H1 (cell line): ENCODE measurements around the gene CACNB2. TPM values are rescaled to one million over a fixed set of nuclear protein-coding genes. Genes with fewer than 3 reads are reported as not detected.

Experiments used
- CTCF ChIA-PET: fragments of 300-600 bp; sonication (Branson Sonifier 250); formaldehyde crosslinking; loops from one replicate; lab custom pipeline; 2021; ENCODE audit not compliant: partially characterized antibody; lab: Charles Lee
- POLR2A ChIA-PET: fragments of 300-600 bp; sonication (Branson Sonifier 250); formaldehyde crosslinking; loops from one replicate; lab custom pipeline; 2021; ENCODE audit warnings: inconsistent platforms; ENCODE audit not compliant: partially characterized antibody; lab: Charles Lee
- DNase-seq, 2 experiments: peaks; one replicate each; pipeline versions ENCODE4 v3.0.0 to v3.0.0-alpha.2; 2010 to 2022; ENCODE audit warnings: low spot score in 2 of 2, low read depth in 1 of 2, mixed read lengths in 1 of 2
- FAIRE-seq: peaks from 2 replicates; lab custom pipeline; 2011; peaks lifted over from hg19 to GRCh38; lab: Jason Lieb, UNC
- H2AFZ ChIP-seq: 2 replicates; pipeline ENCODE4 v1.8.1; 2012; ENCODE audit warnings: low read length, inconsistent platforms
- H2AK5ac ChIP-seq: 2 replicates; pipeline ENCODE4 v1.6.1; 2013; ENCODE audit warnings: low read depth, low read length
- H2BK120ac ChIP-seq: replicated peaks from 2 replicates; pipeline ENCODE3; 2013; ENCODE audit warnings: low read depth, low read length, inconsistent platforms
- H2BK12ac ChIP-seq: 2 replicates; pipeline ENCODE4 v1.6.1; 2013; ENCODE audit warnings: low read depth, low read length
- H2BK15ac ChIP-seq: 2 replicates; pipeline ENCODE4 v1.6.1; 2013; ENCODE audit warnings: low read length
- H2BK20ac ChIP-seq: 2 replicates; pipeline ENCODE4 v1.6.1; 2013; ENCODE audit warnings: low read length
- H2BK5ac ChIP-seq: 2 replicates; pipeline ENCODE4 v1.6.1; 2013; ENCODE audit warnings: low read depth, low read length
- H3K14ac ChIP-seq: 2 replicates; pipeline ENCODE4 v1.6.1; 2013; ENCODE audit warnings: inconsistent platforms; ENCODE audit not compliant: insufficient read length
- H3K18ac ChIP-seq: 2 replicates; pipeline ENCODE4 v1.6.1; 2013; ENCODE audit warnings: low read length; ENCODE audit errors: extremely low read depth
- H3K23ac ChIP-seq: 2 replicates; pipeline ENCODE4 v1.6.1; 2013; ENCODE audit warnings: inconsistent platforms; ENCODE audit not compliant: insufficient read length
- H3K23me2 ChIP-seq: 2 replicates; pipeline ENCODE4 v1.6.1; 2013; ENCODE audit warnings: low read depth, low read length
- H3K27ac ChIP-seq: 2 replicates; pipeline ENCODE4 v1.6.1; 2011; ENCODE audit warnings: low read depth, low read length, inconsistent platforms
- H3K27me3 ChIP-seq, 4 experiments: replicated peaks in 1 of 4; 1 replicate in 1 of 4; 2 replicates in 3 of 4; pipeline versions ENCODE4 v1.6.1 to v1.8.1; 2011 to 2013; ENCODE audit warnings: low read length in 3 of 4, mild to moderate bottlenecking in 3 of 4, inconsistent platforms in 2 of 4, mixed read lengths in 2 of 4, moderate library complexity in 1 of 4; ENCODE audit not compliant: control insufficient read depth in 3 of 4, insufficient read depth in 3 of 4; ENCODE audit errors: extremely low read depth in 1 of 4
- H3K36me3 ChIP-seq, 4 experiments: 2 replicates each; pipeline versions ENCODE4 v1.6.1 to v1.8.1; 2011 to 2013; ENCODE audit warnings: mild to moderate bottlenecking in 4 of 4, low read length in 3 of 4, moderate library complexity in 2 of 4, control low read depth in 1 of 4, inconsistent platforms in 1 of 4; ENCODE audit not compliant: insufficient read depth in 4 of 4, control insufficient read depth in 2 of 4
- H3K4ac ChIP-seq: replicated peaks from 2 replicates; pipeline ENCODE3; 2013; ENCODE audit warnings: low read length, low read depth, mixed read lengths, inconsistent platforms; ENCODE audit not compliant: insufficient read length
- H3K4me1 ChIP-seq, 4 experiments: replicated peaks in 1 of 4; 1 replicate in 1 of 4; 2 replicates in 3 of 4; pipeline versions ENCODE4 v1.6.1 to v1.8.1; 2011 to 2013; ENCODE audit warnings: low read length in 3 of 4, inconsistent platforms in 2 of 4, mixed read lengths in 1 of 4; ENCODE audit not compliant: insufficient read depth in 4 of 4, control insufficient read depth in 3 of 4
- H3K4me2 ChIP-seq, 2 experiments: 2 replicates each; pipeline versions ENCODE4 v1.6.1 to v1.8.1; 2011 to 2013; ENCODE audit warnings: low read depth in 2 of 2, low read length in 2 of 2, control low read depth in 1 of 2, inconsistent platforms in 1 of 2, mild to moderate bottlenecking in 1 of 2; ENCODE audit not compliant: insufficient read depth in 1 of 2
- H3K4me3 ChIP-seq, 4 experiments: fragments of 200-600, 300-600 bp in 1 of 4; sonication (generic), shearing (Covaris generic), sonication (Bioruptor Twin) in 1 of 4; 2 replicates each; pipeline versions ENCODE4 v1.5.1 to v1.8.1; 2011 to 2016; ENCODE audit warnings: low read length in 4 of 4, low read depth in 3 of 4, control low read depth in 2 of 4, inconsistent platforms in 2 of 4, mild to moderate bottlenecking in 2 of 4, mixed read lengths in 1 of 4, moderate library complexity in 1 of 4; ENCODE audit not compliant: insufficient read depth in 2 of 4; ENCODE audit errors: extremely low read depth in 1 of 4
- H3K56ac ChIP-seq: replicated peaks from 2 replicates; pipeline ENCODE3; 2013; ENCODE audit warnings: low read depth, mild to moderate bottlenecking, mixed read lengths, low read length, inconsistent platforms; ENCODE audit not compliant: insufficient read length
- H3K79me1 ChIP-seq: 2 replicates; pipeline ENCODE4 v1.6.1; 2013; ENCODE audit warnings: low read depth, low read length, control low read depth
- H3K79me2 ChIP-seq, 2 experiments: 2 replicates each; pipeline versions ENCODE4 v1.6.1 to v1.8.1; 2012 to 2013; ENCODE audit warnings: low read length in 2 of 2, mild to moderate bottlenecking in 2 of 2, inconsistent platforms in 1 of 2; ENCODE audit not compliant: insufficient read depth in 2 of 2, control insufficient read depth in 1 of 2
- H3K9ac ChIP-seq, 4 experiments: replicated peaks in 1 of 4; 1 replicate in 1 of 4; 2 replicates in 3 of 4; pipeline versions ENCODE4 v1.6.1 to v1.8.1; 2011 to 2013; ENCODE audit warnings: low read depth in 3 of 4, low read length in 3 of 4, control low read depth in 2 of 4, mild to moderate bottlenecking in 2 of 4, moderate library complexity in 2 of 4, inconsistent platforms in 1 of 4; ENCODE audit errors: extremely low read depth in 1 of 4
- H3K9me3 ChIP-seq, 2 experiments: 2 replicates each; pipeline versions ENCODE4 v1.6.1 to v1.8.1; 2012 to 2013; ENCODE audit warnings: mild to moderate bottlenecking in 2 of 2, moderate library complexity in 2 of 2, control low read depth in 1 of 2, inconsistent platforms in 1 of 2, low read depth in 1 of 2, low read length in 1 of 2, mixed read lengths in 1 of 2; ENCODE audit not compliant: insufficient read depth in 2 of 2
- H4K20me1 ChIP-seq, 2 experiments: replicated peaks in 1 of 2; 2 replicates each; pipeline versions ENCODE3 to v1.8.1; 2011 to 2013; ENCODE audit warnings: inconsistent platforms in 2 of 2, low read length in 2 of 2, mild to moderate bottlenecking in 1 of 2; ENCODE audit not compliant: insufficient read depth in 2 of 2, control insufficient read depth in 1 of 2
- H4K5ac ChIP-seq: 2 replicates; pipeline ENCODE4 v1.6.1; 2013; ENCODE audit warnings: low read length, low read depth, mixed read lengths, inconsistent platforms; ENCODE audit not compliant: insufficient read length
- H4K8ac ChIP-seq: 2 replicates; pipeline ENCODE4 v1.8.0; 2013; ENCODE audit warnings: mild to moderate bottlenecking, moderate library complexity, low read length, inconsistent platforms; ENCODE audit not compliant: insufficient read depth; ENCODE audit errors: extremely low read depth
- H4K91ac ChIP-seq: replicated peaks from 2 replicates; pipeline ENCODE3; 2013; ENCODE audit warnings: low read length, mixed read lengths, inconsistent platforms; ENCODE audit not compliant: insufficient read length
- BACH1 ChIP-seq: IDR thresholded peaks from 2 replicates; pipeline ENCODE4 v1.6.1; 2012; ENCODE audit warnings: low read length, improper control_type of control experiment
- CHD2 ChIP-seq: IDR thresholded peaks from 2 replicates; pipeline ENCODE4 v1.6.1; 2012; ENCODE audit warnings: low read length, improper control_type of control experiment
- GTF2F1 ChIP-seq: IDR thresholded peaks from 2 replicates; pipeline ENCODE4 v1.6.1; 2012; ENCODE audit warnings: low read depth, low read length, improper control_type of control experiment, borderline replicate concordance
- POU5F1 ChIP-seq: IDR thresholded peaks from 2 replicates; pipeline ENCODE4 v1.6.1; 2011; ENCODE audit warnings: low read depth, mild to moderate bottlenecking, low read length, moderate library complexity
- SP1 ChIP-seq: IDR thresholded peaks from 2 replicates; pipeline ENCODE4 v1.6.1; 2011; ENCODE audit warnings: low read depth, low read length
- TCF12 ChIP-seq: IDR thresholded peaks from 2 replicates; pipeline ENCODE4 v1.6.1; 2011; ENCODE audit warnings: low read depth, mild to moderate bottlenecking, low read length
- WGBS, 2 experiments: shearing (Covaris generic) in 1 of 2; methylation state at CpG; one replicate each; pipeline versions ENCODE4 v1.1.6 to v1.1.7; 2013 to 2015; ENCODE audit warnings: low lambda C conversion rate in 2 of 2, mixed read lengths in 2 of 2, inconsistent platforms in 1 of 2, low coverage in 1 of 2, missing lambda C conversion rate in 1 of 2; ENCODE audit not compliant: insufficient replicate concordance in 2 of 2, insufficient coverage in 1 of 2, insufficient read length in 1 of 2; ENCODE audit errors: extremely low coverage in 1 of 2, missing lambda C conversion rate in 1 of 2; 5-methylcytosine and 5-hydroxymethylcytosine counted together
- polyA plus RNA-seq, 7 experiments: library from polyadenylated mRNA; depleted of rRNA in 3 of 7; stranded (reverse) in 5 of 7; unstranded in 2 of 7; fragments of >200 nt in 5 of 7; fragments of 200-250 nt in 2 of 7; gene quantifications; 1 replicate in 5 of 7; 2 replicates in 1 of 7; 4 replicates in 1 of 7; pipeline versions ENCODE4 v1.2.1 to v1.2.3, GENCODE V29; 2011 to 2013; ENCODE audit warnings: missing spikeins in 2 of 7, mixed read lengths in 2 of 7
- total RNA-seq: library from RNA; stranded (reverse); fragmentation: NEBNext Ultra II Directional; extraction: Animal tissue kit (Norgen Biotek cat#: 25700); gene quantifications from 2 replicates; pipeline ENCODE4 v1.2.1, GENCODE V29; 2021

CACNB2 gene
- total and polyA plus RNA-seq, 2 of the 8 experiments (the other 6 are each of a cell fraction or from before 2014, with no cell fraction given) = 2.4 to 3.2 TPM

GRCh38 chr10:18429335-18429734 lies 289.1 kb downstream of the CACNB2 start:
- DNase-seq (no peak), FAIRE-seq (no peak)
- Histone ChIP-seq H2BK20ac (no peak overlapping the region), H2BK5ac (no peak overlapping the region), H3K79me1 (no peaks in the 10 kb centered on the region), H3K23me2 (no peaks in the 10 kb centered on the region), H3K9ac (no peak overlapping the region), H3K79me2 (no peaks in the 10 kb centered on the region), H2BK120ac (no peak overlapping the region), H2BK12ac (no peak overlapping the region), H2BK15ac (no peak overlapping the region), H3K4me3 (no peak overlapping the region), H3K27ac (no peak overlapping the region), H3K56ac (no peak overlapping the region), H3K4ac (no peak overlapping the region), H4K20me1 (no peaks in the 10 kb centered on the region), H4K5ac (no peak overlapping the region), H3K4me1 (peaks cover 0 to 1% (median under 1%) of the 10 kb centered on the region in 4 experiments; a peak in 2 of 7 replicates), H3K36me3 (no peaks in the 10 kb centered on the region), H3K14ac (no peak overlapping the region), H4K91ac (no peak overlapping the region), H3K4me2 (no peak overlapping the region), H3K27me3 (no peaks in the 10 kb centered on the region), H3K18ac (no peak overlapping the region), H2AFZ (no peak overlapping the region), H2AK5ac (no peak overlapping the region), H3K23ac (no peak overlapping the region), H3K9me3 (no peaks in the 10 kb centered on the region), H4K8ac (no peak overlapping the region)
- CTCF ChIA-PET = no interaction called here
- WGBS, 2 experiments = 94% methylated on average over 3 of the region's 3 CpGs; no CpG with 5 or more reads in 1 of the 2 experiments
- POLR2A ChIA-PET = interaction anchor here (0.6 kb wide), 1 partner anchor 92 kb away, joined by 3 read pairs; no protein-coding TSS in a partner anchor
- TF ChIP-seq GTF2F1 (no peak), POU5F1 (no peak), TCF12 (no peak), CHD2 (no peak), BACH1 (no peak), SP1 (no peak)
